HepG2 (cell line): ENCODE measurements around the gene UTP3. TPM values are rescaled to one million over a fixed set of nuclear protein-coding genes. Genes with fewer than 3 reads are reported as not detected.

Source experiments
- ARNT ChIP-seq: fragments of 450-650 bp; IDR thresholded peaks from 2 replicates; pipeline ENCODE4 v1.6.1; 2017
- BRD4 ChIP-seq: sonication (generic); formaldehyde crosslinking; IDR thresholded peaks from 2 replicates; pipeline ENCODE4 v1.4.0; 2020; ENCODE audit warnings: missing genetic modification reagents
- ERF ChIP-seq: IDR thresholded peaks from 2 replicates; pipeline ENCODE4 v1.6.1; 2018; ENCODE audit warnings: missing biosample characterization, missing genetic modification reagents
- FOXK2 ChIP-seq: fragments of 450-650 bp; IDR thresholded peaks from 2 replicates; pipeline ENCODE4 v1.6.1; 2016
- HMGXB4 ChIP-seq, 2 experiments: sonication (generic) in 1 of 2; formaldehyde crosslinking in 1 of 2; IDR thresholded peaks; 2 replicates each; pipeline versions ENCODE4 v1.4.0 to v1.6.1; 2018 to 2020; ENCODE audit warnings: missing genetic modification reagents in 2 of 2, borderline replicate concordance in 1 of 2, low read depth in 1 of 2, mild to moderate bottlenecking in 1 of 2, missing biosample characterization in 1 of 2
- JUN ChIP-seq: sonication (generic); formaldehyde crosslinking; IDR thresholded peaks from 2 replicates; pipeline ENCODE4 v1.4.0; 2020; ENCODE audit warnings: mild to moderate bottlenecking, missing genetic modification reagents
- RELA ChIP-seq: sonication (generic); formaldehyde crosslinking; IDR thresholded peaks from 2 replicates; pipeline ENCODE4 v1.4.0; 2020; ENCODE audit warnings: missing genetic modification reagents
- RXRB ChIP-seq: IDR thresholded peaks from 2 replicates; pipeline ENCODE4 v1.6.1; 2016; ENCODE audit warnings: borderline replicate concordance, missing genetic modification reagents, missing compliant biosample characterization
- SNAPC2 ChIP-seq: sonication (generic); formaldehyde crosslinking; IDR thresholded peaks from 2 replicates; pipeline ENCODE4 v1.8.1; 2022; ENCODE audit warnings: mild to moderate bottlenecking, missing genetic modification reagents
- SNAPC5 ChIP-seq: sonication (generic); formaldehyde crosslinking; IDR thresholded peaks from 2 replicates; pipeline ENCODE4 v1.8.1; 2023; ENCODE audit warnings: mild to moderate bottlenecking, missing genetic modification reagents, borderline replicate concordance
- TOE1 ChIP-seq: sonication (generic); formaldehyde crosslinking; IDR thresholded peaks from 2 replicates; pipeline ENCODE4 v1.4.0; 2020; ENCODE audit warnings: mild to moderate bottlenecking, missing genetic modification reagents
- ZFP90 ChIP-seq: sonication (generic); formaldehyde crosslinking; IDR thresholded peaks from 2 replicates; pipeline ENCODE4 v1.8.0; 2022; ENCODE audit warnings: missing genetic modification reagents, mild to moderate bottlenecking, inconsistent platforms, borderline replicate concordance
- ZNF121 ChIP-seq: sonication (generic); formaldehyde crosslinking; IDR thresholded peaks from 2 replicates; pipeline ENCODE4 v1.5.0; 2020; ENCODE audit warnings: mild to moderate bottlenecking, missing genetic modification reagents
- ZNF124 ChIP-seq: sonication (generic); formaldehyde crosslinking; IDR thresholded peaks from 2 replicates; pipeline ENCODE4 v1.4.0; 2020; ENCODE audit warnings: missing genetic modification reagents
- ZNF18 ChIP-seq: sonication (generic); formaldehyde crosslinking; IDR thresholded peaks from 2 replicates; pipeline ENCODE4 v1.8.0; 2022; ENCODE audit warnings: mild to moderate bottlenecking, missing genetic modification reagents; ENCODE audit not compliant: insufficient replicate concordance
- ZNF343 ChIP-seq: sonication (generic); formaldehyde crosslinking; IDR thresholded peaks from 2 replicates; pipeline ENCODE4 v1.4.0; 2020; ENCODE audit warnings: mild to moderate bottlenecking, missing genetic modification reagents
- ZNF468 ChIP-seq: sonication (generic); formaldehyde crosslinking; IDR thresholded peaks from 2 replicates; pipeline ENCODE4 v1.8.0; 2022; ENCODE audit warnings: mild to moderate bottlenecking, moderate library complexity, missing genetic modification reagents
- ZNF547 ChIP-seq: sonication (generic); formaldehyde crosslinking; IDR thresholded peaks from 2 replicates; pipeline ENCODE4 v1.5.1; 2020; ENCODE audit warnings: mild to moderate bottlenecking, missing genetic modification reagents
- ZNF572 ChIP-seq: sonication (generic); formaldehyde crosslinking; IDR thresholded peaks from 2 replicates; pipeline ENCODE4 v1.5.1; 2020; ENCODE audit warnings: mild to moderate bottlenecking, missing genetic modification reagents
- ZNF749 ChIP-seq: sonication (generic); formaldehyde crosslinking; IDR thresholded peaks from 2 replicates; pipeline ENCODE4 v1.8.0; 2022; ENCODE audit warnings: mild to moderate bottlenecking, missing genetic modification reagents, moderate library complexity, borderline replicate concordance
- polyA plus RNA-seq, 8 experiments: library from polyadenylated mRNA; depleted of rRNA in 3 of 8; stranded (reverse) in 7 of 8; unstranded in 1 of 8; fragments of >200 nt; fragmentation: Illumina TruSeq in 4 of 8; extraction: Trizol in 4 of 8; gene quantifications; 2 replicates each; pipeline versions ENCODE4 v1.2.1 to v1.2.3, GENCODE V29; 2011 to 2016; ENCODE audit warnings: low read depth in 4 of 8, missing spikeins in 1 of 8, mixed read lengths in 1 of 8; ENCODE audit not compliant: insufficient read depth in 1 of 8
- total RNA-seq, 5 experiments: library from RNA; depleted of rRNA; stranded (reverse); fragments of >200 nt; fragmentation: Illumina TruSeq; extraction: Trizol; gene quantifications; 2 replicates each; pipeline ENCODE4 v1.2.3, GENCODE V29; 2016; ENCODE audit warnings: low read depth in 1 of 5
- TF ChIP-seq, protein P1 (sequence below): sonication (generic); formaldehyde crosslinking; IDR thresholded peaks from 2 replicates; pipeline ENCODE4 v1.4.0; 2020; ENCODE audit warnings: missing genetic modification reagents
- TF ChIP-seq, protein P2 (sequence below): sonication (generic); formaldehyde crosslinking; conservative IDR thresholded peaks from 2 replicates; pipeline ENCODE4 v1.5.0; 2020; ENCODE audit warnings: missing genetic modification reagents
- TF ChIP-seq, protein P3 (sequence below): sonication (generic); formaldehyde crosslinking; IDR thresholded peaks from 2 replicates; pipeline ENCODE4 v1.5.0; 2020; ENCODE audit warnings: mild to moderate bottlenecking, low read depth, missing genetic modification reagents, borderline replicate concordance

UTP3 gene
- total and polyA plus RNA-seq, 2 of the 13 experiments (the other 11 are each of a cell fraction or from before 2014, with no cell fraction given): 6.9 to 19.5 TPM

GRCh38 chr4:70705183-70706043, 17.1 kb downstream of the UTP3 start (continued):
- TF ChIP-seq, protein P1, sequence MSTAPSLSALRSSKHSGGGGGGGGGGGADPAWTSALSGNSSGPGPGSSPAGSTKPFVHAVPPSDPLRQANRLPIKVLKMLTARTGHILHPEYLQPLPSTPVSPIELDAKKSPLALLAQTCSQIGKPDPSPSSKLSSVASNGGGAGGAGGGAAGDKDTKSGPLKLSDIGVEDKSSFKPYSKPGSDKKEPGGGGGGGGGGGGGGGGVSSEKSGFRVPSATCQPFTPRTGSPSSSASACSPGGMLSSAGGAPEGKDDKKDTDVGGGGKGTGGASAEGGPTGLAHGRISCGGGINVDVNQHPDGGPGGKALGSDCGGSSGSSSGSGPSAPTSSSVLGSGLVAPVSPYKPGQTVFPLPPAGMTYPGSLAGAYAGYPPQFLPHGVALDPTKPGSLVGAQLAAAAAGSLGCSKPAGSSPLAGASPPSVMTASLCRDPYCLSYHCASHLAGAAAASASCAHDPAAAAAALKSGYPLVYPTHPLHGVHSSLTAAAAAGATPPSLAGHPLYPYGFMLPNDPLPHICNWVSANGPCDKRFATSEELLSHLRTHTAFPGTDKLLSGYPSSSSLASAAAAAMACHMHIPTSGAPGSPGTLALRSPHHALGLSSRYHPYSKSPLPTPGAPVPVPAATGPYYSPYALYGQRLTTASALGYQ (CRISPR knock-in tag): no peak
- TF ChIP-seq ERF (CRISPR knock-in tag) (peak; percentile 55; the same call in 1 of the 2 replicates), ZNF468 (CRISPR knock-in tag) (no peak), ZNF121 (CRISPR knock-in tag) (no peak), TOE1 (CRISPR knock-in tag) (no peak), ZNF18 (CRISPR knock-in tag) (no peak), HMGXB4 (CRISPR knock-in tag; IDR thresholded peaks at IDR 0.05; ENCODE audit: borderline replicate concordance in 1 of 2, low read depth in 1 of 2) (peak in 1 of 2 experiments; percentile 73; a peak in 3 of 4 replicates), RXRB (CRISPR knock-in tag) (no peak), ZNF749 (CRISPR knock-in tag) (no peak), ZNF343 (CRISPR knock-in tag) (no peak), SNAPC2 (CRISPR knock-in tag) (no peak), JUN (no peak), RELA (CRISPR knock-in tag) (no peak), BRD4 (CRISPR knock-in tag) (no peak), ZNF572 (no peak), ZFP90 (CRISPR knock-in tag) (no peak), ZNF124 (CRISPR knock-in tag) (no peak), ZNF547 (CRISPR knock-in tag) (peak; percentile 36; the same call in 1 of the 2 replicates), SNAPC5 (CRISPR knock-in tag) (no peak), FOXK2 (no peak), ARNT (no peak)
- TF ChIP-seq, protein P2, sequence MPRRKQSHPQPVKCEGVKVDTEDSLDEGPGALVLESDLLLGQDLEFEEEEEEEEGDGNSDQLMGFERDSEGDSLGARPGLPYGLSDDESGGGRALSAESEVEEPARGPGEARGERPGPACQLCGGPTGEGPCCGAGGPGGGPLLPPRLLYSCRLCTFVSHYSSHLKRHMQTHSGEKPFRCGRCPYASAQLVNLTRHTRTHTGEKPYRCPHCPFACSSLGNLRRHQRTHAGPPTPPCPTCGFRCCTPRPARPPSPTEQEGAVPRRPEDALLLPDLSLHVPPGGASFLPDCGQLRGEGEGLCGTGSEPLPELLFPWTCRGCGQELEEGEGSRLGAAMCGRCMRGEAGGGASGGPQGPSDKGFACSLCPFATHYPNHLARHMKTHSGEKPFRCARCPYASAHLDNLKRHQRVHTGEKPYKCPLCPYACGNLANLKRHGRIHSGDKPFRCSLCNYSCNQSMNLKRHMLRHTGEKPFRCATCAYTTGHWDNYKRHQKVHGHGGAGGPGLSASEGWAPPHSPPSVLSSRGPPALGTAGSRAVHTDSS: no peak
- TF ChIP-seq, protein P3, sequence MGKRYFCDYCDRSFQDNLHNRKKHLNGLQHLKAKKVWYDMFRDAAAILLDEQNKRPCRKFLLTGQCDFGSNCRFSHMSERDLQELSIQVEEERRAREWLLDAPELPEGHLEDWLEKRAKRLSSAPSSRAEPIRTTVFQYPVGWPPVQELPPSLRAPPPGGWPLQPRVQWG (CRISPR knock-in tag): no peak
